Measurements from ENCODE around the gene FHIT.
"Not testable (repeated sequence)": the region's sequence is repeated elsewhere in the genome, so short reads cannot be mapped to it uniquely, and the experiment has no call there.

FHIT gene

DNA sequence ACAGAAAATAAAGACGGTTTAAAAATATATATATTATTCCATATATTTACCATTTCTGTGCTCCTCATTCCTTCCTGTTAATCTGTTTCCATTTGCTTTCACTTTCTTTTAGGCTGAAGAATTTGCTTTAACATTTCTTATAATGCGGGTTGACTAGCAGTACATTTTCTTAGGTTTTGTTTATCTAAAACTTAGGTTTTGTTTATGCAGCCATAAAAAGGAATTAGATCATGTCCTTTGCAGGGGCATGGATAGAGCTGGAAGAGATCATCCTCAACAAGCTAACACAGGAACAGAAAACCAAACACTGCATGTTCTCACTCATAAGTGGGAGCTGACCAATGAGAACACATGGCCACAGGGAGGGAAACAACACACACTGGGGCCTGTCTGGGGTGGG lies 578.1 kb downstream of the FHIT start:
- no peak for DNase-seq

DNA sequence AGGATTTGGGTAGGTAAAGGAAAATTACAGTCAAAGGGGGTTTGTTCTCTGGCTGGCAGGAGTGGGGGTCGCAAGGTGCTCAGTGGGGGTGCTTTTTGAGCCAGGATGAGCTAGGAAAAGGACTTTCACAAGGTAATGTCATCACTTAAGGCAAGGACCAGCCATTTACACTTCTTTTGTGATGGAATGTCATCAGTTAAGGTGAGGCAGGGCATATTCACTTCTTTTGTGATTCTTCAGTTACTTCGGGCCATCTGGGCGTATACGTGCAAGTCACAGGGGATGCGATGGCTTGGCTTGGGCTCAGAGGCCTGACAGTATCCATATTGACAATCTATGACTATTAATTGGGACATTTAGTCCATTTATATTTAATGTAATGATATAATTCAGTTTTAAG lies 578.9 kb downstream of the FHIT start:
- DNase-seq = not testable (repeated sequence)

DNA sequence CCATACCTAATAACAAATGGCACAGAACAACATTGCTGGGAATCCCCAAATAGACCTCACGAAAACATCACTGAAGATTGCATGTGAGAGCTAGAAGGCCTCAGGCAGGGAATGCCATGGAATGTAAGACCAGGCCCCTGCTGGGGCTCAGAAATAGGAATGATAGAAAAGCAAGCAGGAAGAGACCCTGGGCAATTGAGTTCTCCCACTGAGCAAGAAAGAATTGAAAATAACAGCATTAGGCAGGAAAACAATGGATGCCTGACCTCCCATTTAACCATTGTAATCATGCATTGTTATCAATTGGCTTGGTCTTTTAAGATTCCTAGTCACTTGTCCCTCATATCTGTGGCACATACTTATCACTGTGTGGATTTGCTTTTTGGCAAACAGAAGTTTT lies 581.6 kb downstream of the FHIT start:
- DNase-seq = no peak

DNA sequence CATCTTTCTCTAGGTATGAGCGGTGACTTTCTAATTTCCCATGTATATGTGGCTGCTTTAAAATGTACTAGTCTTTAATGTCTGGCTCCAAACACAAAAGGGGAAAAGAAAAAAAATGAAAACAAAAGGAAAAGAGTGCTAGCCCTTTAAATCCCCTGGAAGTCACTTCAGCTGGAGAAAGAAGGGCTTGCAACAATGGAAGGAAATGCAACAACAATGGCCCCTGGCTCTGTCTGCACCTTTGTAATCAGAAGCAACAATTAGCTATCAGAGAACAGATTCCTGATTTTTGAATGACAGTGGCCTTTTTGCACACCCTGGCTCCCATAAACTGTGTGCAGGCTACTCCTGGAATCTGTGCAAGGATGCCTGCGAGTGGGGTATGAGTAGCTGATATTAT lies 591.2 kb downstream of the FHIT start:
- DNase-seq = no peak

DNA sequence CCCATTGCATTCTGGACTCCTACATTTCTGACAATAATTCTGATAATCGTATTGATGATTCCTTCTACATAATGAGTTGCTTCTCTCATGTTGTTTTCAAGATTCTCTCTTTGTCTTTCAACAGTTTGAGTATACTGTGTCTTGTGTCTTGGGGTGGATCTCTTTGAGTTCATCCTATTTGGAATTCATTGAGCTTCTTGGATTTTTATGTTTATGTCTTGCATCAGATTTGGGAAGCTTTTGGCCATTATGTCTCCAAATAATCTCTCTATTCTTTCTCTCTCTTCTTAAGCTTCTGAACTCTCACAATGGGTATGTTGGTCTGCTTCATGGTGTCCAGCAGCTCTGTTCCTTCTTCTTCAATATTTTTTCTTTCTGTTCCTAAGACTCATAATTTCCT lies 592.2 kb downstream of the FHIT start:
- no peak for DNase-seq

DNA sequence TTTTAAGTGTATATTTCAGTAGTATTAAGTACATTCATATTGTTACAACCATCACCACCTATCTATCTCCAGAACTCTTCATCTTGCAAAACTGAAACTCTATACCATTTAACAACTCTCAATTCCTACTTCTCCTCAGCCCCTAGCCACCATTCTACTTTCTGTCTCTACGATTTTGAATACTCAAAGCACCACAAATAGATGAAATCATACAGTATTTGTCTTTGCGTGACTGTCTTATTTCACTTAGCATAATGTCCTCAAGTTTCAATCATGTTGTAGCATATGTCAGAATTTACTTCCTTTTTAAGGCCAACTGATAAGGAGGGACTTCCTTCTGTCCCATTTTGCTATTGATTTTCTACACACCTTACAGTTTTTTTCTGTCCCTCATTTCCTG lies 593.3 kb downstream of the FHIT start:
- DNase-seq = no peak

DNA sequence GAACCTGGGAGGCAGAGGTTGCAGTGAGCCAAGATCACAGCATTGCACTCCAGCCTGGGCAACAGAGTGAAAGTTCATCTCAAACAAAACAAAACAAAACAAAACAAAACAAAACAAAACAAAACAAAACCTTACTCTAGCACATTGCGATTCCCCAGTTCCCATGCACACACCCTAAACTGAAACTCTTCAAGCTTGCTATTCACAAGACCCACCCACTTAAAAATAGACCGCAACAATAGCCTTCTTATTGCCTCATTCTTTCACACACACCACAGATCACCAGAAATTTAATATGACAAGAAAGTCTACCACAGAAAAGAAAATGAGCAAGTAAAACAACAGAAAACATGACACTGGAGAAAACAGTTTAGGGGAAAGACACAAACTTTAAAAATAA lies 598.4 kb downstream of the FHIT start:
- DNase-seq = no peak

DNA sequence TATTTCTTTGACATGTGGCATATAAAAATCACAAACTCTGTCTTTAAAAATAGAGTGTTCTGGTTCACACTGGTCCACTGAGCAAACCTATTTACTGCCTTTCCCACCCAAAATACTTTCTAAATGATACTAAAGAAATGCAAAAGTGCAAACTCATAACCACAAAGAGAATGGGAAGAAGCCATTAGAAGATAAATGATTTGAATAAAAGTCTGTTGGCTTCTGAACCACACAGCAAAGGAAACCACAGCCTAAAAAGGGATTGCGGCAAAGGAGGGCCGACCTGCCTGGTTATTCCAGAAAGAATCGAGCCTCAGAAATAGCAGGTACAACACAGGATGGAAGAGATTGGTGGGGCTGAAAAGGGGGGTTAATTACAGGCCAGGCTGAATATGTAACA lies 599.5 kb downstream of the FHIT start:
- DNase-seq = no peak

DNA sequence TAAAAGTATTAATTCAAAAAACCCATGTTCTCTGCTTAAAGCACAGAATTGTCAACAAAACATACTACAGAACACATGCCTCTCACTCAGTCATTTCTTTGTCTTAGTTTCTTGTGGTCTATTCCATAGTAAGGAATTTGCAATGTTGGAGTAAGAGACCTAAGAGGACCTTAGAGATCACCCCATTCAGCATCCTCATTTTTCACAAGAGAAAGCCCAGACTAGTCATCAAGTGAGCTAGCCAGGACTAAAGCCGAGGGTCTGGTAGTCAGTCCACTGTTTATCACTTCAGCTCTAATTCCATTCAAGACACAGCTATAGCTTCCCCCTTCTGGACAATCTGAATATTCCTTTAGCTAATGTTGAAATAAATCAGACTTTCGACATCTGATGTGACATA lies 601.1 kb downstream of the FHIT start:
- DNase-seq = no peak

DNA sequence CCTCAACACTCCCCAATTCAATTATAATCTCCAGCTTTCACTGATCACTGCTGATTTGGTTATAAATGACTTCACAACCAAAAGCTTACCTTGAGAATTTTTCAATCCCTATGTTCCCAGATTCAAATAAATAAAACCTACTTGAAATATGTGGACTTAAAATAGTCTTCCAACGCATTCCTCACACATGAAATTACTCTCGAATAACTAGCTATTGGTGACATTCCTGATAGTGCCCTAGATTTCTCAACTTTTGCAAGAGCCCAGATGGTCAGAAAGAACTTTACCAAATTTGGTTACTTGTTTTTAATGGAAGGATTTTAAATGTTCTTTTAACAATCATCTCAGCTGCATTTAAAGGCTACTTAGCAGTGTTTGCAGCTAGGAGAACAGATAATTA lies 605.5 kb downstream of the FHIT start:
- no peak for DNase-seq

DNA sequence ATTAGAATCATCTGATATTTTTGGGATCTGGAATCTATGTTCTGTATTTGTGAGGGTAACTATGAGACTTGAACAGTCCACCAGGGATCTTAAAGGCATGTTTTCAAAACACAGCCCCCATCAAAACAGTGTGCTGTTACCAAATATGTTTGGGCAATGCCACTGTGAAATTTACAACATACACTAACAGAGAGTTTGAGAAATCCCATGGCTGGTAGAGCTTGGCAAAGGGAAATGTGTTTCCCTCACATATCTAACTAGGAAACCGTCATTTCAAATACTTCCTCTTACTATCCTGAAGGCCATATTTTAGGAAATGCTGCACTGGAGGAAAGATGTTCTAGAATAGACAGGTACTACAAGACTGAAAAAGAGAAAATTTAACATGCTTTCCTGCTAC lies 607.4 kb downstream of the FHIT start:
- no peak for DNase-seq

DNA sequence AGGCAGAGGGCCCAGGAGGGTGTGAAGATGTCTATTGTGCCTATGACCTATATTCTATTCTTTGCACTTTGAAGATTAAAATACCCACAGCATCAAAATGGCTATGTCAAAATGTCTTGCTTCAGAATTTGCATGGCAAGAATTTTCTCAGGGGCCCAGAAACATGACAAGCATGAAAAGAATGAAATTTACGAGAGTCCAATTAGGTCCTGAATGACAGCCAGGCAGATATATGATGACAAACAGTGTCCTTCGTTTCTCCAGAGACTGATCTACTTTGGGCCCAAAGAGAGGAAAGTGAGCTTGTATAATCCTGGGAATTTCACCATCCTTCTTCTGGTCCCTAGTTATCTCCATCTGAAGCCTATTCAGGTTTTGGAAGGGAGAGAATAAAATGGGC lies 609.9 kb downstream of the FHIT start:
- DNase-seq = no peak

DNA sequence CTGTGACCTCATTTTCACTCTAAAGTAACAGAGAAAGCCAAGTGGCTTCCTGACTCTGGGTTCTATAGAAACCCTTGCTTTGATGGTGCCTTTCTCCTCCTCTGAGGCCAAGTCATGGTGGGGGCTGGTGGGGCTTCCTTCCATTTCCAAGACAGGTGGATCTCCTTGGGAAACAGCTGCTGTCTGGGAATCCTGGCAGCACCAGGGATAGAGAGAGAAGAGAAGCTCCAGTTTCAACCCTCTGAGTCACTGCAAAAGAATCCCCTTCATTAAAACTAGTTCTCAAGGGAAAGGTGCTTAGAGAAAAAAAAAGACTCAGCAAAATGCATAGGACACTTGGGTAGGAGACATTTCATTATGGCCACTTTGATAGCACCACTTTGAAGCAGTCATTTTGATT lies 614.4 kb downstream of the FHIT start:
- DNase-seq = no peak

DNA sequence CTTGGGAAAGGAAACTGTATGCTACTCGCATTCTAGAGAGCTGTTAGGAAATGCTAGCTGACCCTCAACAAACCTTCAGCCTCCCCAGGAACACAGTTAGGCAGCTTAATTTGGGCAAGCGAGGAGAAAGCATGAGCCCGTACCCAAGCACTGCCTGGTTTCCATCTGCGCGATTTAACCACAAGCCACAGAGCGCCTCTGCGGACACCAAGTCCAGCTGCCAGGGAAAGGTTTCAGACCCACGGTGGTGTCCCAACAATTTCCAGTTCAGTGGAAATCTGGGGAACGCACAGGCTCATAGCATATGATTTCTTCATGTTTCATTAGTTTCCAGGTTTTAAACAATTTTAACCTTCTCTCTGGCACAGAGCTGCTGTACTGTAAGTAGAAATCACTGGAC lies 617.6 kb downstream of the FHIT start:
- no peak for DNase-seq

DNA sequence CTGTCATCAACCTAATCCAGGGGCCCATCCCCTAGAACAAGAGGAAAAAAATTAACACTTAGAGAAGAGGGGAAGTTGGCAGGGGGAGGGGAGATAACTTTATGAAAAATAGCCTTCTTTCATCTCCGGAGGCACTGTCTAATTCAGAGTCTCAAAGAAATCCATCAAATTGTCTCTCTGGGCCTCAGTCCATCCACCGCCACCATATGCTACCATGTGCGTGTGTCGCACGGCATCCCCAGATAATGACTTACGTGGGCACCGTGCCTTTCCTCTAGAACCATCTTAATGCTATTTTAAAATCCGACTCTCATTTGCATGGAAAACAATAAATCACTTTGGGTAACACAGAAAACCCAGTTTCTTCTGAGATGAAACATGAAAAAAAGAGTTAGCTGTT lies 619.7 kb downstream of the FHIT start:
- DNase-seq = no peak

DNA sequence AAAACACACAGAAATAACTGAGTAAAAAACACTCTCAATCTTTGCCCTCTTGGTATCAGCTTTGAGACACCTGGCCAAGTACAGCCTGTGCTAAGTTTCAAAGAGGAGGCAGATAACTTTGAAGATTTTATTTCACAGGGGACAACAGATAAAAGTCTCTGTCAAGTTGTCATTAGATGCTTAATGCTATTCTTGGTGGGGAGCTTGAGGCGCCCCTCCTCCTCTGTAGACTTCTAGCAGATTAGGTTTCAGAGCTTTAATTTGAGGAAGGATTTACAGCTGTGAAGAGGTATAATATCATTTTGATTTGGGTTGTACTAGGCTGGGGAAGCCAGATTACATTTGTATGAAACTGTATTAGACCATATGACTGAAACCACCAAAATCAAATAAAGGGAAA lies 620.3 kb downstream of the FHIT start:
- DNase-seq = no peak

DNA sequence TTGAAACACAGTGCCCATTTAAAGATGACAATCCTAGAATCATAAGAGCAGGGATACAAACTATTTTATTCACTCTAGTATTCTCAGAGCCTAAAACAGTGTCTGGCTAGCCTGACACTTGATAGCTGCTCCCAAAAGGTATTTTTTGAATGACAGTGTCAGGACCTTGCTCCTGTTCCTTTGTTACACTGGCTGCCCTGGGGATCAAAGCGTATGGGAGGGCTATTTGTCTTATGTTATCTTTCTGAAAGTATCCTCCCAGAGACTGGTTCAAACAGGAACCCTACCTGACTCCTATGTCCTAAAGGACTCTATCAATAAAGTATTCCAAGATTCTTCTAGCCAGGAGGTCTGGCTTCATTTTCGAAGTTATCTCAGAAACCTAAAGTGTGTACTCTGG lies 621.4 kb downstream of the FHIT start:
- DNase-seq = no peak

DNA sequence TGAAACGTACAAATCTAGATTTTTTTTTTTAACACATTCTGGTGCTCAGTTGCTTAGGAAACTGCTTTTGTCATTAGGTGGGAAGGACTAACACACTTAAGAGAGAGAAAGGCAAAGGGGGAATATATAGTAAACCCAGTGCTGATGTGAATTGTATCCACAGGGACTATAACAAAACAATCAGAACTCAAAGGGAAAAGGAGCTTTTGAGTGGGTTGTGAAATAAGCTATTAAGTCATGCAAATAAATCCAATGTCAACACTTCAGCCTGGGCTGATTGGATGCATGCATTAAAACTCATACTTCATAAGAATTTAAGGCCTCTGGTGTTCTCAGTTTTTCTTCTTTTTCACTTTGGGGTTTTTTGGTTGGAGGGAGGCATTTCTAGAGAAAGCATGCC lies 628.9 kb downstream of the FHIT start:
- no peak for DNase-seq

DNA sequence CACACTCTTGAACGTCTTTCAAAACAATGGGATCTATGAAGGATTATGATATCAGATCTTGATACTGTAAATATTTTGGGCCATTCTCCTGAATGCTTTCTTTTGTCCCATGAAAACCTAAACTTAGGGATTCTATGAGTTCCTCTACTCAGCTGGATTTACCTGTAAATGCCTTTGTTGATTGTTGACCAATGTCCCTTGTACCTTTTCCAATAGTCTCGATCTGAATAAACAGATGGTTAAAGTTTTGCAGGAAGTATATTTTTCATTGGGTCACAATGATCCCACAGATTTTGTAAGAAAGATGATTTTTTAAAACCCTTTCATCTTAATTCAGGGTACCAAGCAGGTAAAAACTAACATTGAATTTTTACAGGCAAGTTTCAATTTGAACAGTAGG lies 634.1 kb downstream of the FHIT start:
- DNase-seq = no peak

DNA sequence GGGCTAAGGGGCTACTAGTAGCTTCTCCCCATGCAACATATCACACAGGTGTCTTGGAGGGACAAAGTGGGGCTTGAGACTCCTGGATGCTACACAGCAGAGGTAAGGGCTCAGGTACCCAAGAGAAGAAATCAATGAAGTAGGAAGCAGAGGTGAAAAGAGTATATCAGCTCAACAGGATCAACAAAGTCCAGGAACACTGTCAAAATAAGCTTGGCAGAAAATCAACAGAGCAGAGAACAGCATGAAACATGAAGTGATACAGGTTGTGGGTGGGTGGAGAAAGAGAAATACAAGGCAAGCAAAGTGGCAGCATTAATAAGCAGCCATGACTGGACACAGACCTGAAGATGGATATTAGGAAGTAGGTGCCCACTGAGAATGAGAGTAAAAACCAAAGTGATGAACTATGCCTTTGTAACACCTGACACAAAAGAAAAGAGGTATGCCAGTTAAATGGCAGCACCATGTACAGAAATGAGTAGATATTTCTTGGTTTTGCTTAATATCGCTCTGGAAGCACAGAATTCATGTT lies 637.4 kb downstream of the FHIT start:
- DNase-seq = no peak

DNA sequence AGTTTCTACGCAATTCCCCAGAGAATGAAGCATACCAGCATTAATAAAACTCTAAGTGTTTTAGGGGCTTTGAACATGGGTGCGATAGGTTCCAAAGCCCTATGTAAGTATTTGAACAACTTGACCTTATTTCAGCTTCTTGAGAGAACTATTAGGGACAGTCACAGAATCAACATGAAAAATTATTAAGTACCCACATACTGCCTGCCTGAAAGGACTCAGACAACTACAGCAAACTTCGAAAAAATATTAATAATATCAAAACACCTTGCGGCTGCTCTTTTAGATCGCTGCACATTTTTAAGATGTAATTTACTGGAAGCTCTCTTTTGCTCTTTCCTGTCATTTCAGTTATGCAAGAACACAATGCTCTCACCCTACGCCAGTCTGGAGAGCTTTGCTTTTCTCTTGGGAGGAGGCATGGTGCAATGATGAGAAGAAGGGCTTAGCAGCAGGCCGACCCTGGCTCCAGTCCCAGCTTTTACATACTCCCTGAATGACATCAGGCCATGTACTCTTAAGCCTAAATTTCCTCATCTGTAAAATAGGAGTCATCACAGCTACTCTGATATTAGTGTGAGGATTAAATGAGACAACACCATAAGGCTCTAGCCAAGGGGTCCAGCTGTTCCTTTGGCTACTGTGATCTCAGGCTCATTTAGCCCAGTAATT lies 640.7 kb downstream of the FHIT start:
- DNase-seq = no peak

DNA sequence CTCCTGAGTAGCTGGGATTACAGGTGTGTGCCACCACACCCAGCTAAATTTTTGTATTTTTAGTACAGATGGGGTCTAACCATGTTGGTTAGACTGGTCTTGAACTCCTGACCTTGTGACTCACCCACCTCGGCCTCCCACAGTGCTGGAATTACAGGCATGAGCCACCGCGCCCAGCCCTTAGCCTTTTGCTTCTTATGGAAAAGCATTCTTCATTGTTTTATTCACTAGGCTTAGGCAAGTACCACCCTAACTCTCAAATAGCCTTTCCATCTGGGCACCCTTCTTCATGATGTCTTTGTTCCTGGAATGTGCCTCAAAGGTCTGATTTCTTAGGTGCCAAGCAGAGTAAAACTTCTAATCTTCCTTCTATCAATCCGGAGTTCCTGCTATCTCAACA lies 641.8 kb downstream of the FHIT start:
- DNase-seq = no peak

DNA sequence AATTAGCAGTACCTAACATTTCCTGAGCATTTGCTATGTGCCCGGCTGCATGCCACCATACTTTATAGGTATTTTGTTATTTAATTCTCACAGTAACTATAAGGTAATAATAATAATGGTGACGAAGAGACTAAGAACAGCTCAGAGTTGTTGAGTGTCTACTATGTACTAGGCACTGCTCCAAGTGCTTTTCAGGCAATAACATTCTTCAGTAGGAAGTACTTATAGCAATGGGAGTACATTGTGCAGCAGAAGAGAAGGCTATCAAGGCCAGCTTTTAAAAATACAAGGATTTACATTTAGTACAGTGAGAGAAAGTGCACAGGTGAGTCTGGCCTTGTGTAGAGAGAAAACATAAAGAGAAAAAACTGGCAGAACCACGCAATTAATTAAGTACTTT lies 647.4 kb downstream of the FHIT start:
- no peak for DNase-seq

DNA sequence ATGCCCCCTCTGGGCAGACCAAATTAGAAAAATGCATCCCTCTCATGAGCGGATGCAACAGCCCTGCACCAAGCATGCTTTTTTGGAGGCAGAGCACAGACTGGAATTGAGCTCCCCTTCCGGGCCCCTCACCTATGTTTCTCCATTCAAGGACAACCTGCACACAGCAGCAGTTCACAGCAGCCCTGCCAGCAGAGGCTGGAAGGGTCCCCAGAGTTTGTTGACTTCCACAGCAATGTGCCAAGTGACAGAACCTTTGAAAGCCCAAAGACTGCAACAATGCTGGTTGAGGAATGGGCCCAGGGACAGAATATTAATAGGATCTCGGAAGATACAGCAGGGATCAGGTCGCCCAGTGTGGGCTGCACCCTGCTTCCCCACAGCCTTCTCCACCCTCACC lies 650.4 kb downstream of the FHIT start:
- DNase-seq = no peak

DNA sequence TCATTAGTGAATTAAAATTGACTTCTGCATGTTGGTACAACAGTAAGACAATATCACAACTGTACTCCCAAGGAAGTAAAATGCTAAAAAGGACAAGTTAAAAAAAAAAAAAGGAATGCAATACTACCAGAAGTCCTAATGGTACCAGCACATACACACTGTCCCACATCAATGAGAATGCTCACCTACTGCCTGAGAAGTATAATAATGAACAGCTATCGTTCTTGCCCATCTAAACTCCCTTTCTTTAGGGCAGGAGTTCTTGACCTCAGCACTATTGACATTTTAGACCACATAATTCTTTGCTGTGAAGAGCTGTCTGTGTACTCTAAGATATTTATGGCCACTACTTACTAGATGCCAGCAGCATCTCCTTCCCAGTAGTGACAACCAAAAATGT lies 651.7 kb downstream of the FHIT start:
- DNase-seq = no peak

DNA sequence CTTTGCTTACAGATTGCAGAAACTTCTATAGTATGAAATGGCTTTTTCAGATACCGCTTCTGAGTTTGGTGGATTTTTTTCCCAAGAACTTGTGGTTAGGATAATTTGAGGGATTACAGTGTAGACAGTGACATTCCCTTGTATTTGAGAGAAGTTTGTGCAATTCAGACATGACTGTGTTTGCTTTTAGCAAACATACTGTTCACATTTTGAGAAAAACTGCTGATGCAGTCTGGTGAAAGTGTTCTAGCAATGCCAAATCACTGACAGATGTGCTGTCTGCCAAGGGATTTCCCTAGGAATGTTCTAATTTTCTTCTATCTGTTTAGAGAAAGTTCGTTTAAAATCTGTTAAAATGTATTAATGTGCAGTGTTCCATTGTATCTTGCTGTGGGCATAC lies 652.6 kb downstream of the FHIT start:
- DNase-seq = no peak

Measured in central memory CD4-positive, alpha-beta T cell (primary cell).